Kidney epithelial cell (primary cell): ENCODE results near the gene GRM4. TPM values are rescaled to one million over a fixed set of nuclear protein-coding genes. Genes with fewer than 3 reads are reported as not detected.

ENCODE experiments used
- DNase-seq: peaks from one replicate; pipeline ENCODE4 v3.0.0-alpha.2; 2010; ENCODE audit warnings: low read depth
- H3K27me3 ChIP-seq: 2 replicates; pipeline ENCODE4 v1.6.0; 2011; ENCODE audit warnings: low read length; ENCODE audit not compliant: control insufficient read depth, insufficient read depth
- H3K36me3 ChIP-seq: 2 replicates; pipeline ENCODE4 v1.5.1; 2011; ENCODE audit warnings: low read length; ENCODE audit not compliant: control insufficient read depth, insufficient read depth
- H3K4me3 ChIP-seq: 2 replicates; pipeline ENCODE4 v1.5.1; 2011; ENCODE audit warnings: low read depth, mild to moderate bottlenecking, control low read depth, low read length
- CTCF ChIP-seq: IDR thresholded peaks from 2 replicates; pipeline ENCODE4 v1.5.1; 2011; ENCODE audit warnings: mild to moderate bottlenecking, moderate library complexity, low read length, control low read depth, inconsistent platforms; ENCODE audit not compliant: insufficient read depth, poor library complexity, severe bottlenecking
- total RNA-seq: library from RNA; depleted of rRNA; stranded (reverse); fragments of >200 nt; gene quantifications from 2 replicates; pipeline ENCODE4 v1.2.3, GENCODE V29; 2015

The GRM4 gene
- total RNA-seq, 1 donor from 2014 or later: not detected

GRCh38 chr6:34082864-34083626 is 62.8 kb downstream of the GRM4 start:
- Histone ChIP-seq H3K27me3 (peaks cover 14% of the 10 kb centered on the region), H3K36me3 (no peaks in the 10 kb centered on the region), H3K4me3 (no peak overlapping the region)
- no peak for DNase-seq
- TF ChIP-seq CTCF: no peak

- Histone ChIP-seq H3K4me3 (no peak overlapping the region), H3K36me3 (no peaks in the 10 kb centered on the region), H3K27me3 (peaks cover 14% of the 10 kb centered on the region)
- TF ChIP-seq CTCF: no peak
- DNase-seq: no peak
Observed at GRCh38 chr6:34082348-34082747, 63.5 kb downstream of the GRM4 start.

DNA sequence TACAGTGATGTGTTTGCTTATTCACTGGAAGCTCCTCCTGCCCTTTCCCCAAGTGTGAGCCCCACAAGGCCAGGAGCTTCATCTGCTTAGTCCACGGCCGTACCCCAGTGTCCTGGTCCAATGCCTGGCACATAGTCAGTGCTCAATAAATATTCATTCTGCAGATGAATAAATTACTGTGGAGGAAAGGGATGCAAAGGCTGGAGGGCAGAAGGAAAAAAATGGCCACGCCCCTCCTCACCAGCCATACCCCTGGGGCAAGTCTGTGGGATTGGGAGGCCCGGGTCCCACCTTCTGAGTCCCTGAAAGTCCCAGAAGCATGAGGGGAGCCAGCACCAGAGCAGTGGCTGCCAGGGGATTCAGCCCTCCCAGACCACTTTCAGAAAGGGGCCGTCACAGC is 65.5 kb downstream of the GRM4 start:
- H3K36me3 ChIP-seq: no peaks in the 10 kb centered on the region
- H3K4me3 ChIP-seq: no peak overlapping the region
- DNase-seq: no peak
- peaks cover 13% of the 10 kb centered on the region for H3K27me3 ChIP-seq
- TF ChIP-seq CTCF: no peak

DNA sequence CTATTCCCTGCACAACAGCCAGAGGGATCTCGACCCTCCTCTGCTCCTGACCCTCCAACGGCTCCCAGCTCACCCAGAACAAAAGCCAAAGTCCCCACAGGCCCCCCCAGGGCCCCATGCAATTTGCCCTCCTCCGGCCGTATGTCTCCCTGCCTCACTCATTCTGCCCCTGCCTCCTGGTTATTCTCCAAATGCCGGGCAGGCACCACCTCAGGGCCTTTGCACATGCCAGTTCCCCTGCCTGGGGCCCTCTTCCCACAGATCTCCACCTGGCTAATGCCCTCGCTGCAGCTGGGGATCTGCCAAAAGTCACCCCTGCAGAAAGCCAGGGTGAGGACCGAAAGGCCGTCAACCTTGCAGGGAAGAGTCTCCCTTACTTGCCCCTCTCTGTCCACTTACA is 66.0 kb downstream of the GRM4 start:
- Histone ChIP-seq H3K4me3 (no peak overlapping the region), H3K36me3 (no peaks in the 10 kb centered on the region), H3K27me3 (peaks cover 13% of the 10 kb centered on the region)
- no peak for TF ChIP-seq CTCF
- DNase-seq: no peak

- TF ChIP-seq CTCF: no peak
- no peak overlapping the region for H3K4me3 ChIP-seq
- no peaks in the 10 kb centered on the region for H3K36me3 ChIP-seq
- H3K27me3 ChIP-seq: peaks cover 7% of the 10 kb centered on the region
- no peak for DNase-seq
Observed at GRCh38 chr6:34075906-34076305, 70.0 kb downstream of the GRM4 start.
